ENCODE data around the gene PRPF38B. TPM values are rescaled to one million over a fixed set of nuclear protein-coding genes. Genes with fewer than 3 reads are reported as not detected.

Gene PRPF38B
- total RNA-seq, 1 experiment from 2014 or later, result 50.5 TPM

GRCh38 chr1:108661030-108661609 is 31.0 kb upstream of the PRPF38B start, which contains the start of gene HENMT1 (continued):
- TF ChIP-seq ATF6 (CRISPR knock-in tag; IDR thresholded peaks at IDR 0.05) (no peak), ATF3 (CRISPR knock-in tag; conservative IDR thresholded peaks at IDR 0.05) (peak; percentile 69; the same call in 1 of the 2 replicates), ZBTB43 (CRISPR knock-in tag; IDR thresholded peaks at IDR 0.05) (peak; percentile 96), GTF2I (CRISPR knock-in tag; conservative IDR thresholded peaks at IDR 0.05) (no peak), MLX (CRISPR knock-in tag; IDR thresholded peaks at IDR 0.05) (peak; percentile 86; the same call in 1 of the 2 replicates), ZNF423 (CRISPR knock-in tag; IDR thresholded peaks at IDR 0.05) (no peak), ESRRA (CRISPR knock-in tag; IDR thresholded peaks at IDR 0.05; ENCODE audit: borderline replicate concordance) (no peak; the same call in none of the 2 replicates), CBFB (CRISPR knock-in tag; IDR thresholded peaks at IDR 0.05; ENCODE audit: low read depth) (peak; percentile 89; the same call in 1 of the 2 replicates), NFYB (CRISPR knock-in tag; conservative IDR thresholded peaks at IDR 0.05; ENCODE audit: low read depth) (peak; percentile 43), FOXP1 (CRISPR knock-in tag; IDR thresholded peaks at IDR 0.05; ENCODE audit: borderline replicate concordance) (peak; percentile 99), IRF2 (CRISPR knock-in tag; IDR thresholded peaks at IDR 0.05; ENCODE audit: borderline replicate concordance, low read depth) (0 out of 2 replicates have a peak, but pooled peaks have one; percentile 63), JAZF1 (CRISPR knock-in tag; IDR thresholded peaks at IDR 0.05) (no peak), PRRX2 (CRISPR knock-in tag; IDR thresholded peaks at IDR 0.05) (no peak), SMAD4 (CRISPR knock-in tag; IDR thresholded peaks at IDR 0.05) (0 out of 2 replicates have a peak, but pooled peaks have one; percentile 77), ELF4 (CRISPR knock-in tag; IDR thresholded peaks at IDR 0.05; ENCODE audit: low read depth) (peak; percentile 93), JUN (CRISPR knock-in tag; IDR thresholded peaks at IDR 0.05) (peak; percentile 95), GABPB1 (CRISPR knock-in tag; IDR thresholded peaks at IDR 0.05) (no peak), CREM (CRISPR knock-in tag; IDR thresholded peaks at IDR 0.05) (peak; percentile 81; the same call in 1 of the 2 replicates), FOXK1 (CRISPR knock-in tag; IDR thresholded peaks at IDR 0.05) (peak; percentile 87; the same call in 1 of the 2 replicates), TEAD4 (CRISPR knock-in tag; IDR thresholded peaks at IDR 0.05) (peak; percentile 49; the same call in 1 of the 2 replicates), RORB (CRISPR knock-in tag; IDR thresholded peaks at IDR 0.05) (no peak), RELA (CRISPR knock-in tag; IDR thresholded peaks at IDR 0.05; ENCODE audit: borderline replicate concordance) (peak; percentile 95; the same call in 1 of the 2 replicates), NFE2L1 (CRISPR knock-in tag; IDR thresholded peaks at IDR 0.05) (peak; percentile 92)
- TF ChIP-seq, protein P1, sequence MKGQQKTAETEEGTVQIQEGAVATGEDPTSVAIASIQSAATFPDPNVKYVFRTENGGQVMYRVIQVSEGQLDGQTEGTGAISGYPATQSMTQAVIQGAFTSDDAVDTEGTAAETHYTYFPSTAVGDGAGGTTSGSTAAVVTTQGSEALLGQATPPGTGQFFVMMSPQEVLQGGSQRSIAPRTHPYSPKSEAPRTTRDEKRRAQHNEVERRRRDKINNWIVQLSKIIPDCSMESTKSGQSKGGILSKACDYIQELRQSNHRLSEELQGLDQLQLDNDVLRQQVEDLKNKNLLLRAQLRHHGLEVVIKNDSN (CRISPR knock-in tag; IDR thresholded peaks at IDR 0.05), result peak; percentile 78; the same call in 1 of the 2 replicates
- TF ChIP-seq, protein P2, sequence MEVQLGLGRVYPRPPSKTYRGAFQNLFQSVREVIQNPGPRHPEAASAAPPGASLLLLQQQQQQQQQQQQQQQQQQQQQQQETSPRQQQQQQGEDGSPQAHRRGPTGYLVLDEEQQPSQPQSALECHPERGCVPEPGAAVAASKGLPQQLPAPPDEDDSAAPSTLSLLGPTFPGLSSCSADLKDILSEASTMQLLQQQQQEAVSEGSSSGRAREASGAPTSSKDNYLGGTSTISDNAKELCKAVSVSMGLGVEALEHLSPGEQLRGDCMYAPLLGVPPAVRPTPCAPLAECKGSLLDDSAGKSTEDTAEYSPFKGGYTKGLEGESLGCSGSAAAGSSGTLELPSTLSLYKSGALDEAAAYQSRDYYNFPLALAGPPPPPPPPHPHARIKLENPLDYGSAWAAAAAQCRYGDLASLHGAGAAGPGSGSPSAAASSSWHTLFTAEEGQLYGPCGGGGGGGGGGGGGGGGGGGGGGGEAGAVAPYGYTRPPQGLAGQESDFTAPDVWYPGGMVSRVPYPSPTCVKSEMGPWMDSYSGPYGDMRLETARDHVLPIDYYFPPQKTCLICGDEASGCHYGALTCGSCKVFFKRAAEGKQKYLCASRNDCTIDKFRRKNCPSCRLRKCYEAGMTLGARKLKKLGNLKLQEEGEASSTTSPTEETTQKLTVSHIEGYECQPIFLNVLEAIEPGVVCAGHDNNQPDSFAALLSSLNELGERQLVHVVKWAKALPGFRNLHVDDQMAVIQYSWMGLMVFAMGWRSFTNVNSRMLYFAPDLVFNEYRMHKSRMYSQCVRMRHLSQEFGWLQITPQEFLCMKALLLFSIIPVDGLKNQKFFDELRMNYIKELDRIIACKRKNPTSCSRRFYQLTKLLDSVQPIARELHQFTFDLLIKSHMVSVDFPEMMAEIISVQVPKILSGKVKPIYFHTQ (CRISPR knock-in tag; IDR thresholded peaks at IDR 0.05), result no peak
- TF ChIP-seq, protein P3, sequence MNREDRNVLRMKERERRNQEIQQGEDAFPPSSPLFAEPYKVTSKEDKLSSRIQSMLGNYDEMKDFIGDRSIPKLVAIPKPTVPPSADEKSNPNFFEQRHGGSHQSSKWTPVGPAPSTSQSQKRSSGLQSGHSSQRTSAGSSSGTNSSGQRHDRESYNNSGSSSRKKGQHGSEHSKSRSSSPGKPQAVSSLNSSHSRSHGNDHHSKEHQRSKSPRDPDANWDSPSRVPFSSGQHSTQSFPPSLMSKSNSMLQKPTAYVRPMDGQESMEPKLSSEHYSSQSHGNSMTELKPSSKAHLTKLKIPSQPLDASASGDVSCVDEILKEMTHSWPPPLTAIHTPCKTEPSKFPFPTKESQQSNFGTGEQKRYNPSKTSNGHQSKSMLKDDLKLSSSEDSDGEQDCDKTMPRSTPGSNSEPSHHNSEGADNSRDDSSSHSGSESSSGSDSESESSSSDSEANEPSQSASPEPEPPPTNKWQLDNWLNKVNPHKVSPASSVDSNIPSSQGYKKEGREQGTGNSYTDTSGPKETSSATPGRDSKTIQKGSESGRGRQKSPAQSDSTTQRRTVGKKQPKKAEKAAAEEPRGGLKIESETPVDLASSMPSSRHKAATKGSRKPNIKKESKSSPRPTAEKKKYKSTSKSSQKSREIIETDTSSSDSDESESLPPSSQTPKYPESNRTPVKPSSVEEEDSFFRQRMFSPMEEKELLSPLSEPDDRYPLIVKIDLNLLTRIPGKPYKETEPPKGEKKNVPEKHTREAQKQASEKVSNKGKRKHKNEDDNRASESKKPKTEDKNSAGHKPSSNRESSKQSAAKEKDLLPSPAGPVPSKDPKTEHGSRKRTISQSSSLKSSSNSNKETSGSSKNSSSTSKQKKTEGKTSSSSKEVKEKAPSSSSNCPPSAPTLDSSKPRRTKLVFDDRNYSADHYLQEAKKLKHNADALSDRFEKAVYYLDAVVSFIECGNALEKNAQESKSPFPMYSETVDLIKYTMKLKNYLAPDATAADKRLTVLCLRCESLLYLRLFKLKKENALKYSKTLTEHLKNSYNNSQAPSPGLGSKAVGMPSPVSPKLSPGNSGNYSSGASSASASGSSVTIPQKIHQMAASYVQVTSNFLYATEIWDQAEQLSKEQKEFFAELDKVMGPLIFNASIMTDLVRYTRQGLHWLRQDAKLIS (CRISPR knock-in tag; IDR thresholded peaks at IDR 0.05; ENCODE audit: borderline replicate concordance), result peak; percentile 59; the same call in 1 of the 2 replicates
- TF ChIP-seq, protein P4, sequence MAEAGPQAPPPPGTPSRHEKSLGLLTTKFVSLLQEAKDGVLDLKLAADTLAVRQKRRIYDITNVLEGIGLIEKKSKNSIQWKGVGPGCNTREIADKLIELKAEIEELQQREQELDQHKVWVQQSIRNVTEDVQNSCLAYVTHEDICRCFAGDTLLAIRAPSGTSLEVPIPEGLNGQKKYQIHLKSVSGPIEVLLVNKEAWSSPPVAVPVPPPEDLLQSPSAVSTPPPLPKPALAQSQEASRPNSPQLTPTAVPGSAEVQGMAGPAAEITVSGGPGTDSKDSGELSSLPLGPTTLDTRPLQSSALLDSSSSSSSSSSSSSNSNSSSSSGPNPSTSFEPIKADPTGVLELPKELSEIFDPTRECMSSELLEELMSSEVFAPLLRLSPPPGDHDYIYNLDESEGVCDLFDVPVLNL (CRISPR knock-in tag; IDR thresholded peaks at IDR 0.05; ENCODE audit: borderline replicate concordance, low read depth), result peak; percentile 55

Data from WTC11 (cell line).